ENCODE results near the gene CIPC.

DNA sequence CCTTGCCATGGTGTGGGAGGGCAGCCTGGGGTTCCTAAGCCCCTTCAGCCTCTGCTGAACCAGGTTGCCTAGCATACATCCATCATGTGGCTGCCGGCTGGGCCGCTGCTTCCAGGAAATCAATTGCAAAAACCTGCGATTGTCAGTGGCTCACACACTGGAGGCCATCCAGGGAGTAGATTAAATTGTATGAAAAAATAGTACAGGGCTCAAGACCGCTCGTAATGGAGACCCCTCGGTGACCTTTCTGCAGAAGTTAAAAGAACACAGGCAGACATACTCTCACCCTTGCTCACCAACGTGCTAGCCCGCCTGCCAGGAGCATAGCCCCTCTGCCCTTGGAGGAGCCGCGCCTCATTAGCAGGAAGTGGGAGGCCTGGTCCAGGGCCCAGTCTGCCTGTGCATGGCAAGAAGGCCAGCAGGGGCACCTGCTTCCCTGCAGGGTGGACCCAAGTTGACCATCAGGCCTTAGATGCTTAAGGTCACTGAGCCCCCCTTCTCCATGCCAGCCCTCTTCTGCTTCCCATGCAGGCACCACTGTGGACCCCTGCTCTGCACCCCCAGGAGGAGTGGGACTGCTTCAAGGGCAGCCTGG lies 31.4 kb upstream of the CIPC start:
- no peak for TF ChIP-seq EZH2 (IDR thresholded peaks at IDR 0.05)
- TF ChIP-seq POLR2AphosphoS5 (IDR thresholded peaks at IDR 0.05; ENCODE audit: borderline replicate concordance, low read depth, low read length): no peak
- no peak for TF ChIP-seq FOXP2 (optimal IDR thresholded peaks at IDR 0.05; ENCODE audit: control extremely low read depth, extremely low read length, insufficient read depth)
